ENCODE data around the gene WDR27. TPM values are rescaled to one million over a fixed set of nuclear protein-coding genes. Genes with fewer than 3 reads are reported as not detected.

WDR27 gene
- total and polyA plus RNA-seq, 10 of the 15 experiments (the other 5 are each of a cell fraction or from before 2014, with no cell fraction given), result 1.9 to 33.2 (median 19.0) TPM

DNA sequence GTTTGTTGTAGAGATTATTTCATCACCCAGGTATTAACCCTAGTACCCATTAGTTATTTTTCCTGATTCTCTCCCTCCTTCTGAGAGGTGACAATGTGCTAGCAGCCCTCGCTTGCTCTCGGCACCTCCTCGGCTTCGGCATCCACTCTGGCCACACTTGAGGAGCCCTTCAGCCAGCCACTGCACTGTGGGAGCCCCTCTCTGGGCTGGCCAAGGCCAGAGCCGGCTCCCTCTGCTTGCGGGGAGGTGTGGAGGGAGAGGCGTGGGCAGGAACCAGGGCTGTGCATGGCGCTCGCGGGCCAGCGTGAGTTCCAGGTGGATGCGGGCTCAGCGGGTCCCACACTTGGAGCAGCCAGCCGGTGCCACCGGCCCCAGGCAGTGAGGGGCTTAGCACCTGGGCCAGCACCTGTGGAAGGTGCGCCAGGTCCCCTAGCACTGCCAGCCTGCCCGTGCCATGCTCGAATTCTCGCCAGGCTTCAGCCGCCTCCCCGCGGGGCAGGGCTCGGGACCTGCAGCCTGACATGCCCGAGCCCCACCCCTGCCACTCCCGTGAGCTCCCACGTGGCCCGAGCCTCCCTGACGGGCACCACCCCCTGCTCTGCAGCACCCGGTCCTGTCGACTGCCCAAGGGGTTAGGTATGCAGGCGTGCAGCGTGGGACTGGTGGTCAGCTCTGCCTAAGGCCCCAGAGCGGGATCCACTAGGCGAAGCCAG, 221.9 kb downstream of the WDR27 start:
- FAIRE-seq (no peak), ATAC-seq (no peak), DNase-seq (ENCODE audit: low read depth, low spot score) (no peak)
- CTCF ChIA-PET, result no interaction called here
- Histone ChIP-seq H3K27ac (ENCODE audit: control insufficient read depth, insufficient read depth) (no peak overlapping the region), H3K9ac (ENCODE audit: control insufficient read depth, insufficient read depth, low read length) (no peak overlapping the region), H4K20me1 (ENCODE audit: control insufficient read depth, insufficient read depth) (no peaks in the 10 kb centered on the region), H3K9me3 (replicated peaks; ENCODE audit: control insufficient read depth, insufficient read depth, low read length) (no peaks in the 10 kb centered on the region; the same call in 2 of the 3 replicates), H3K36me3 (ENCODE audit: control insufficient read depth in 2 of 2, insufficient read depth in 2 of 2, low read length in 1 of 2) (no peaks in the 10 kb centered on the region), H3K4me1 (ENCODE audit: control insufficient read depth, insufficient read depth, low read length) (no peaks in the 10 kb centered on the region), H3K27me3 (replicated peaks in 1 of 2; ENCODE audit: control insufficient read depth in 2 of 2, insufficient read depth in 2 of 2, low read length in 1 of 2) (no peaks in the 10 kb centered on the region), H3K4me2 (ENCODE audit: control insufficient read depth, insufficient read depth) (no peak overlapping the region), H2AFZ (ENCODE audit: control insufficient read depth, low read depth, low read length) (no peak overlapping the region), H3K79me2 (ENCODE audit: control insufficient read depth, insufficient read depth, low read length) (no peaks in the 10 kb centered on the region), H3K4me3 (no peak overlapping the region)
- WGBS (ENCODE audit: insufficient coverage, insufficient replicate concordance, low lambda C conversion rate, missing lambda C conversion rate), result 68% methylated on average over 26 of the region's 34 CpGs
- POLR2A ChIA-PET, result no interaction called here
- RAD21 ChIA-PET (ENCODE audit: unreplicated experiment), result no interaction called here
- BruUV-seq (replicated peaks), result no TSS peak
- SMC1A ChIA-PET (ENCODE audit: uncharacterized antibody, unreplicated experiment), result no interaction called here
- in situ Hi-C loops (cut with MboI) (no loop called here), intact Hi-C loops (cut with micrococcal nuclease; ENCODE audit: unreplicated experiment) (no loop called here)
- no peak for TF ChIP-seq SIX5 (IDR thresholded peaks at IDR 0.05; ENCODE audit: low read depth, low read length, severe bottlenecking)
- no peak for TF ChIP-seq HDAC2 (IDR thresholded peaks at IDR 0.05)
- TF ChIP-seq IRF3 (IDR thresholded peaks at IDR 0.05), result no peak
- TF ChIP-seq NFYB (IDR thresholded peaks at IDR 0.05; ENCODE audit: insufficient read depth, low read depth, low read length), result no peak
- no peak for TF ChIP-seq ATF3 (IDR thresholded peaks at IDR 0.05; ENCODE audit: borderline replicate concordance, extremely low read depth, low read depth, low read length)
- no peak for TF ChIP-seq HSF1 (IDR thresholded peaks at IDR 0.05; ENCODE audit: low read depth, low read length)
- TF ChIP-seq TCF7 (IDR thresholded peaks at IDR 0.05; ENCODE audit: borderline replicate concordance), result no peak
- TF ChIP-seq E2F8 (IDR thresholded peaks at IDR 0.05; ENCODE audit: low read depth, partially characterized antibody), result no peak
- no peak for TF ChIP-seq CEBPZ (IDR thresholded peaks at IDR 0.05; ENCODE audit: low read depth, low read length)
- no peak for TF ChIP-seq SMC3 (IDR thresholded peaks at IDR 0.05; ENCODE audit: borderline replicate concordance, low read length)
- no peak for TF ChIP-seq TCF12 (IDR thresholded peaks at IDR 0.05; ENCODE audit: low read depth, low read length)
